K562 (cell line): ENCODE data around the gene REEP3. TPM values are rescaled to one million over a fixed set of nuclear protein-coding genes. Genes with fewer than 3 reads are reported as not detected.

Source experiments
- ATAC-seq: fragments of 200-7000 bp; cut with Tn5 transposase; 3 replicates; pipeline ENCODE4 v1.9.1; 2020; ENCODE audit warnings: moderate library complexity
- BruUV-seq: library from RNA; stranded (reverse); fragments of 400-500 nt; replicated peaks from 2 replicates; lab custom pipeline; 2021; lab: Mats Ljungman, UMichigan
- CTCF ChIA-PET: fragments of 300-600 bp; formaldehyde crosslinking; extraction: SDS; loops from one replicate; lab custom pipeline; 2021; ENCODE audit warnings: low intra/inter-chr PET ratio; lab: Yijun Ruan, JAX
- POLR2A ChIA-PET: fragments of 300-600, 350-650 bp; sonication (Branson Sonifier 250); formaldehyde crosslinking; extraction: SDS; loops from one replicate; lab custom pipeline; 2021; ENCODE audit warnings: antibody characterized with exemption, inconsistent platforms; lab: Yijun Ruan, JAX
- DNase-seq, 4 experiments: peaks; one replicate each; pipeline versions ENCODE4 v3.0.0 to v3.0.0-alpha.2; 2011 to 2018; ENCODE audit warnings: low spot score in 3 of 4, mixed read lengths in 3 of 4; ENCODE audit errors: extremely low read depth in 1 of 4
- FAIRE-seq: peaks from 2 replicates; lab custom pipeline; 2011; peaks lifted over from hg19 to GRCh38; lab: Jason Lieb, UNC
- H2AFZ ChIP-seq: 2 replicates; pipeline ENCODE4 v1.6.0; 2011; ENCODE audit warnings: low read depth, low read length, control low read depth, inconsistent platforms
- H3K27ac ChIP-seq: fragments of 200-600 bp; 3 replicates; pipeline ENCODE4 v1.8.0; 2011; ENCODE audit warnings: low read depth, mild to moderate bottlenecking, control low read depth, inconsistent platforms, low read length, moderate library complexity, mixed read lengths; ENCODE audit errors: extremely low read depth
- H3K27me3 ChIP-seq, 2 experiments: fragments of 300-600 bp in 1 of 2; 2 replicates in 1 of 2; 3 replicates in 1 of 2; pipeline versions ENCODE4 v1.6.0 to v1.8.0; 2011; ENCODE audit warnings: inconsistent platforms in 2 of 2, low read length in 2 of 2, mild to moderate bottlenecking in 1 of 2, mixed read lengths in 1 of 2, moderate library complexity in 1 of 2; ENCODE audit not compliant: control insufficient read depth in 2 of 2, insufficient read depth in 2 of 2
- H3K36me3 ChIP-seq: fragments of 300-600 bp; 3 replicates; pipeline ENCODE4 v1.8.0; 2011; ENCODE audit warnings: mild to moderate bottlenecking, low read length, inconsistent platforms; ENCODE audit not compliant: control insufficient read depth, insufficient read depth
- H3K4me1 ChIP-seq, 2 experiments: fragments of 200-600 bp in 1 of 2; replicated peaks in 1 of 2; 2 replicates in 1 of 2; 3 replicates in 1 of 2; pipeline versions ENCODE4 v1.5.1 to v1.8.0; 2011; ENCODE audit warnings: inconsistent platforms in 2 of 2, low read length in 2 of 2, mild to moderate bottlenecking in 1 of 2, mixed read lengths in 1 of 2, moderate library complexity in 1 of 2; ENCODE audit not compliant: control insufficient read depth in 2 of 2, insufficient read depth in 2 of 2
- H3K4me2 ChIP-seq: 2 replicates; pipeline ENCODE4 v1.6.1; 2011; ENCODE audit warnings: low read length, control low read depth, inconsistent platforms, mixed read lengths; ENCODE audit not compliant: insufficient read depth
- H3K4me3 ChIP-seq: fragments of 200-600 bp; sonication (generic), shearing (Covaris generic); 2 replicates; pipeline ENCODE4 v1.5.1; 2016; ENCODE audit warnings: control low read depth, inconsistent platforms
- H3K79me2 ChIP-seq: fragments of 200-600 bp; 3 replicates; pipeline ENCODE4 v1.8.0; 2011; ENCODE audit warnings: low read length, inconsistent platforms; ENCODE audit not compliant: control insufficient read depth, insufficient read depth
- H3K9ac ChIP-seq, 2 experiments: 2 replicates each; pipeline versions ENCODE4 v1.6.0 to v1.6.1; 2011; ENCODE audit warnings: low read depth in 2 of 2, low read length in 2 of 2, control low read depth in 1 of 2, inconsistent platforms in 1 of 2, mild to moderate bottlenecking in 1 of 2, mixed read lengths in 1 of 2; ENCODE audit not compliant: insufficient read depth in 1 of 2
- H3K9me1 ChIP-seq: one replicate; pipeline ENCODE4 v1.6.0; 2011; ENCODE audit warnings: inconsistent platforms, mild to moderate bottlenecking, low read length, moderate library complexity; ENCODE audit not compliant: control insufficient read depth, insufficient read depth
- H3K9me3 ChIP-seq: replicated peaks from 2 replicates; pipeline ENCODE4 v1.5.1; 2011; ENCODE audit warnings: low read depth, low read length, inconsistent platforms; ENCODE audit not compliant: control insufficient read depth, insufficient read depth
- H4K20me1 ChIP-seq: replicated peaks from 2 replicates; pipeline ENCODE4 v1.6.1; 2011; ENCODE audit warnings: low read length, inconsistent platforms, mixed read lengths; ENCODE audit not compliant: control insufficient read depth, insufficient read depth
- ATF4 ChIP-seq: fragments of 450-650 bp; formaldehyde crosslinking; IDR thresholded peaks from 2 replicates; pipeline ENCODE4 v1.4.0; 2022; ENCODE audit warnings: mild to moderate bottlenecking, moderate library complexity
- CHD4 ChIP-seq: fragments of 200-600 bp; sonication (generic); IDR thresholded peaks from 3 replicates; pipeline ENCODE4 v1.6.1; 2012; ENCODE audit warnings: low read depth, mild to moderate bottlenecking, mixed read lengths, low read length, inconsistent platforms; ENCODE audit not compliant: insufficient read depth, insufficient replicate concordance, poor library complexity, severe bottlenecking
- CXXC5 ChIP-seq: fragments of 250-450 bp; sonication (Bioruptor Pico); IDR thresholded peaks from 2 replicates; pipeline ENCODE4 v1.8.0; 2022; ENCODE audit warnings: inconsistent platforms, mild to moderate bottlenecking, moderate library complexity
- HDAC2 ChIP-seq: fragments of 450-650 bp; IDR thresholded peaks from 2 replicates; pipeline ENCODE4 v1.6.1; 2016; ENCODE audit warnings: mild to moderate bottlenecking
- MECOM ChIP-seq: fragments of 250-450 bp; sonication (Bioruptor Pico); IDR thresholded peaks from 2 replicates; pipeline ENCODE4 v1.8.0; 2022; ENCODE audit warnings: inconsistent platforms
- RBM14 ChIP-seq: fragments of 200-400 bp; formaldehyde crosslinking; IDR thresholded peaks from 2 replicates; pipeline ENCODE4 v1.6.1; 2018; ENCODE audit warnings: low read depth, mild to moderate bottlenecking, low read length, moderate library complexity, borderline replicate concordance; ENCODE audit not compliant: insufficient read depth
- TEAD1 ChIP-seq, 2 experiments: fragments of 450-650 bp in 1 of 2; sonication (generic) in 1 of 2; formaldehyde crosslinking; IDR thresholded peaks; 2 replicates each; pipeline versions ENCODE4 v1.4.0 to v1.8.0; 2020 to 2022; ENCODE audit warnings: mild to moderate bottlenecking in 2 of 2, missing genetic modification reagents in 1 of 2
- U2AF2 ChIP-seq: fragments of 200-400 bp; formaldehyde crosslinking; optimal IDR thresholded peaks from 2 replicates; pipeline ENCODE3; 2017; ENCODE audit warnings: low read depth, mild to moderate bottlenecking, low read length
- USF1 ChIP-seq: sonication (generic); formaldehyde crosslinking; IDR thresholded peaks from 2 replicates; pipeline ENCODE4 v1.9.0; 2022; ENCODE audit warnings: mild to moderate bottlenecking, missing genetic modification reagents
- ZFP30 ChIP-seq: fragments of 250-450 bp; sonication (Bioruptor Pico); IDR thresholded peaks from 2 replicates; pipeline ENCODE4 v1.8.0; 2022; ENCODE audit warnings: moderate library complexity, mild to moderate bottlenecking, inconsistent platforms, borderline replicate concordance
- ZNF740 ChIP-seq, 3 experiments: fragments of 200-800 bp in 1 of 3; sonication (Bioruptor generic) in 1 of 3; sonication (generic) in 1 of 3; formaldehyde crosslinking in 1 of 3; IDR thresholded peaks; 2 replicates each; pipeline versions ENCODE4 v1.6.1 to v1.8.0; 2016 to 2022; ENCODE audit warnings: mild to moderate bottlenecking in 2 of 3, missing compliant biosample characterization in 2 of 3, missing genetic modification characterization in 2 of 3, missing genetic modification reagents in 1 of 3
- ZNF785 ChIP-seq: fragments of 250-450 bp; sonication (Bioruptor Pico); IDR thresholded peaks from 2 replicates; pipeline ENCODE4 v1.4.0; 2020; ENCODE audit warnings: mild to moderate bottlenecking
- WGBS: fragments of 100-300 bp; shearing (Covaris generic); methylation state at CpG from one replicate; pipeline ENCODE4 v1.1.6; 2016; ENCODE audit warnings: low coverage, mixed read lengths; ENCODE audit not compliant: insufficient coverage; ENCODE audit errors: missing lambda C conversion rate; 5-methylcytosine and 5-hydroxymethylcytosine counted together
- in situ Hi-C: fragments of 300-500 bp; cut with MboI; formaldehyde crosslinking; loops from 4 replicates; pipeline ENCODE4 v1.15.0; 2018; ENCODE audit warnings: inconsistent platforms, mixed read lengths
- intact Hi-C: fragments of 100-400 bp; cut with micrococcal nuclease; formaldehyde crosslinking; loops from 2 replicates; pipeline ENCODE4 v1.14.2; 2022
- polyA plus RNA-seq, 8 experiments: library from polyadenylated mRNA; depleted of rRNA in 4 of 8; stranded (reverse) in 5 of 8; unstranded in 3 of 8; fragments of >200 nt; fragmentation: Nextera tagmentation in 2 of 8; fragmentation: Illumina TruSeq in 1 of 8; extraction: Ambion mirVana in 2 of 8; extraction: Trizol in 1 of 8; gene quantifications; 2 replicates each; pipeline versions ENCODE4 v1.2.1 to v1.2.3, GENCODE V29; 2011 to 2014; ENCODE audit warnings: inconsistent platforms in 1 of 8, missing spikeins in 1 of 8
- total RNA-seq, 7 experiments: library from RNA; depleted of rRNA in 6 of 7; stranded (reverse); fragments of >200 nt in 6 of 7; fragmentation: Illumina TruSeq in 2 of 7; extraction: Trizol in 2 of 7; gene quantifications; 2 replicates each; pipeline versions ENCODE4 v1.2.1 to v1.2.3, GENCODE V29; 2011 to 2021; ENCODE audit warnings: low replicate concordance in 1 of 7

The REEP3 gene
- total and polyA plus RNA-seq, 9 of the 15 experiments (the other 6 are each of a cell fraction or from before 2014, with no cell fraction given) = 3.4 to 13.4 (median 9.2) TPM

- no peak for TF ChIP-seq ZNF740 (CRISPR knock-in tag; IDR thresholded peaks at IDR 0.05)
- no peak for TF ChIP-seq ZNF740 (tag; IDR thresholded peaks at IDR 0.05)
Measured at GRCh38 chr10:63603709-63604445, 82.7 kb downstream of the REEP3 start (continued).

GRCh38 chr10:63605197-63605967 is 84.2 kb downstream of the REEP3 start:
- no peaks in the 10 kb centered on the region for H3K9me3 ChIP-seq
- no peak overlapping the region for H3K27ac ChIP-seq
- no peak overlapping the region for H3K4me2 ChIP-seq
- POLR2A ChIA-PET = interaction anchor here (0.9 to 1.0 kb wide), 3 partner anchors 9 to 139 kb away, joined by 3 read pairs; no protein-coding TSS in a partner anchor
- intact Hi-C loops (no loop called here), in situ Hi-C loops (no loop called here)
- H3K79me2 ChIP-seq = no peaks in the 10 kb centered on the region
- 52% methylated on average over 3 of the region's 3 CpGs for WGBS
- H3K27me3 ChIP-seq = no peaks in the 10 kb centered on the region
- H3K36me3 ChIP-seq = peaks cover 5% of the 10 kb centered on the region; the same call in 2 of the 3 replicates
- no peak overlapping the region for H3K4me3 ChIP-seq
- no peaks in the 10 kb centered on the region for H4K20me1 ChIP-seq
- no peaks in the 10 kb centered on the region for H3K9me1 ChIP-seq
- no peak overlapping the region for H3K9ac ChIP-seq
- FAIRE-seq (no peak), DNase-seq (no peak), ATAC-seq (peak; percentile 45)
- no peak overlapping the region for H2AFZ ChIP-seq
- no peaks in the 10 kb centered on the region for H3K4me1 ChIP-seq
- CTCF ChIA-PET = no interaction called here
- no TSS peak for BruUV-seq
- no peak for TF ChIP-seq U2AF2
- TF ChIP-seq HDAC2 = no peak
- no peak for TF ChIP-seq CXXC5 (CRISPR knock-in tag)
- TF ChIP-seq RBM14 = no peak
- no peak for TF ChIP-seq CHD4
- TF ChIP-seq MECOM (CRISPR knock-in tag) = no peak
- no peak for TF ChIP-seq ATF4 (CRISPR knock-in tag)
- no peak for TF ChIP-seq ZFP30 (CRISPR knock-in tag)
- TF ChIP-seq TEAD1 (CRISPR knock-in tag; IDR thresholded peaks at IDR 0.05) = no peak
- no peak for TF ChIP-seq USF1 (CRISPR knock-in tag)
- no peak for TF ChIP-seq ZNF785 (CRISPR knock-in tag)
